Measurements from ENCODE around the gene VSTM2L. TPM values are rescaled to one million over a fixed set of nuclear protein-coding genes. Genes with fewer than 3 reads are reported as not detected.

The VSTM2L gene
- total RNA-seq, 3 donors from 2014 or later: 0.11 to 0.33 (median 0.13) TPM

DNA sequence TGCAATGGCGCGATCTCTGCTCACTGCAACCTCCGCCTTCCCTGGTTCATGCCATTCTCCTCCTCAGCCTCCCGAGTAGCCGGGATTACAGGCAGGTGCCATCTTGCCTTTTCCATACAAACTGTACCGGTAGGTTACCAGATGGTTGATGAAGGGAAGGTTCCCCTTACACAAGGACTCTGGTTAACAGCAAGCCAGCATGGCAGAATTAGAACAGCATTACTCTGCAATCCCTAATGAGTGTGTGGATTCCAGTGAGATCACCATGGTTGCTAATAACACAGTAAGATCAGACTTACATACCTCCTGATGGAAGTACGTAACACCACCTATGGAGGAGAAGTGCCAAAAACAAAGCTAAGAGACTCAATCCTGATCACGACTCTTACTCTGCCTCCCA lies 78.6 kb downstream of the VSTM2L start:
- no peaks in the 10 kb centered on the region for H3K27me3 Mint-ChIP-seq (ENCODE audit: low read depth)
- peaks cover 13% of the 10 kb centered on the region for H3K4me1 Mint-ChIP-seq (ENCODE audit: low read depth)
- H3K9me3 Mint-ChIP-seq: no peaks in the 10 kb centered on the region
- DNase-seq (no peak), ATAC-seq (no peak)
- H3K36me3 Mint-ChIP-seq (ENCODE audit: insufficient read depth): peaks cover 28% of the 10 kb centered on the region
- no peak overlapping the region for H3K4me3 Mint-ChIP-seq

DNA sequence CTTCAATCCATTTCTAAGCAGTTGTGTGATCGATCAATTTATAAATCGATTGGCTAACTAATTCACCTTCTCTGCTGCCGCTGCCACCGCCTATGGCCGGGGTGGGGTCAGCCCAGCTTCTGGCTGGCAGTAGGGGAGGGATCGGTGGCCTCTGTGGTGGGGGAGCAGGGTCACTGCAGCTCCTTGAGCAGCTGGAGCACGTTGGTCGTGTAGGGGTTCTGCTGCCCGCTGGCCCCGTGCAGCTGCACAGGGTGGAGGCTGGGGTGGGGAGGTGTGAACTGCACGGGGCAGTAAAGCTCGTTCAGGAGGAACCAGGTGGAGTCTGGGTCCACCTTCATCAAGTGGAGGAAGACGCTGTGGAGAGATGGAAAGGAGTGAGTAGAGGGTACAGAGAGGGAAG lies 80.4 kb downstream of the VSTM2L start:
- H3K27me3 Mint-ChIP-seq (ENCODE audit: low read depth): no peaks in the 10 kb centered on the region
- H3K4me1 Mint-ChIP-seq (ENCODE audit: low read depth): peaks cover 1% of the 10 kb centered on the region
- DNase-seq (no peak), ATAC-seq (no peak)
- H3K9me3 Mint-ChIP-seq: no peaks in the 10 kb centered on the region
- H3K4me3 Mint-ChIP-seq: no peak overlapping the region
- H3K36me3 Mint-ChIP-seq (ENCODE audit: insufficient read depth): peaks cover 35% of the 10 kb centered on the region

DNA sequence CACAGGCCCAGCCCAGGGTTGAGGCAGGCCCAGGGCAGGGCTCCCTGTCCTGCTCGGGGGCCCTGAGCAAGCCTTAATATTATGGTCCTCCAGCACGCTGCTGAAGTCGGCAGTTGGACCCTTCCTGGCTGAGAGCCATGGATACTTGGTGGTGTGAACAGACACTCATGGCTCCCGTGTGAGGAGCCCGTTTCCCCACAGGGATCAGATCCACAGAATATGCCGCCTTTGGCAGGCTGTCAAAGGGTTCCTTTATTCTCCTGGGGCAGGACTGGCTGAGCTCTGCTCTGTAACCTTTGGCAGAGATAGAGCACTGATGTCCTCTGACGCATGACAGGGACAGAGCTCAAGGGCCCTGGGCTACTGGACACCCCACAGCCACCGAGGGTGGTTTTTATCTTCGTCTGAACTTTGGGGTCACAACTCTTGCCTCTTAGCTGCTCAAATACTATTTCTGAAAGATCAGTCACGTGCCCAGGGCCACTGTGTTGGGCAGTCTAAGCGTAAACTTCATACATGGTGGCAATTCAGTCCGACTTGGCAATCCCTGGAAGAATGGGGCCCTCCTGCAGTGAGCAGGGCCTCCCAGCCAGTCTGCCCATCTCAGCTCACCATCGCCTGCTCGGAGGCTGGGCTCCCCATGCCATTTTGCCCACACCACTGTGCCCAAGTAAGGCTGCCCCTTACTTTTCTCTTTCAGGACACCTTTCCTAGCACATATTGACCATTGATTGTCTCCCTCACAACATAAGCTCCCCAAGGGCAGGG lies 81.3 kb downstream of the VSTM2L start:
- Mint-ChIP-seq H3K36me3 (ENCODE audit: insufficient read depth) (peaks cover 41% of the 10 kb centered on the region), H3K9me3 (no peaks in the 10 kb centered on the region), H3K4me1 (ENCODE audit: low read depth) (peaks cover 1% of the 10 kb centered on the region), H3K4me3 (no peak overlapping the region), H3K27me3 (ENCODE audit: low read depth) (no peaks in the 10 kb centered on the region)
- no peak for DNase-seq
- ATAC-seq: no peak

DNA sequence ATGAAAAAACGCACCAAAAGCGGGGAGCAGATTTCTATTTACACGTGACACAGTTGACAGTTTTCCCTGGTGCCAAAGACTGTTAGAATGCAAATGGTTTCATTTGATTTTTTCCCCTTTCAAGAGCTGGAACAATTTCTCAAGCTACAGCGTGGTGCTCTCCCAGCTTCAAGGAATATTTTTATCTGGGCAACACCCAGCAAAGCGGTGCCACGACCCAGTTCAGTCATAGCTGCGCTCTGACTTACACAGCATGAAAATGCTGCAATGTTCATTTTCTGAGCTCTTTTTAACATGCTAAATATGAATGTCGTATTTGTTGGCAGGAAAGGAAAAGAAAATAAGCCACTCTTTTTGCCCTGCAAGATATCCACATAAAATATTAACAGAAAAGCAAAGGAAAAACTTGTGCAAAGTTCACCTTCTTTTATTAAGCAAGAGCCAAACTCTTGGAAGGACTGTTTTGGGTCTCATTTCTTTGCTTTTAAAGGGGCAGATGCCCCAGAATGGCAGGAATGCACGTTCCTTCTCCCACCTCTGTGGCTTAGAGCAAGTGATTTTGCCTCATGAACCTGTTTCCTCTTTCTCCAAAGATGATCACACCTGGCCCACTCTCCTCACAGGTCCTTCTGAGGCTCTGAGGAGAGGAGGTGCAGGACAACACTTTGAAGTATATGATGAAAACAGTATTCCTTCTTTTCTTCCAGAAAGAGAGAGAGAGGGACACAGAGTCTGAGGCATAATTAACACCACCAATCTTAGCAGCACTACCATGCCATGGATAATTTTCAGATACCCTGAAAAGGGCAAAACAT lies 83.3 kb downstream of the VSTM2L start:
- ATAC-seq (no peak), DNase-seq (no peak)
- peaks cover 17% of the 10 kb centered on the region for H3K4me1 Mint-ChIP-seq (ENCODE audit: low read depth)
- H3K27me3 Mint-ChIP-seq (ENCODE audit: low read depth): no peaks in the 10 kb centered on the region
- H3K36me3 Mint-ChIP-seq (ENCODE audit: insufficient read depth): peaks cover 41% of the 10 kb centered on the region
- no peak overlapping the region for H3K4me3 Mint-ChIP-seq
- no peaks in the 10 kb centered on the region for H3K9me3 Mint-ChIP-seq

DNA sequence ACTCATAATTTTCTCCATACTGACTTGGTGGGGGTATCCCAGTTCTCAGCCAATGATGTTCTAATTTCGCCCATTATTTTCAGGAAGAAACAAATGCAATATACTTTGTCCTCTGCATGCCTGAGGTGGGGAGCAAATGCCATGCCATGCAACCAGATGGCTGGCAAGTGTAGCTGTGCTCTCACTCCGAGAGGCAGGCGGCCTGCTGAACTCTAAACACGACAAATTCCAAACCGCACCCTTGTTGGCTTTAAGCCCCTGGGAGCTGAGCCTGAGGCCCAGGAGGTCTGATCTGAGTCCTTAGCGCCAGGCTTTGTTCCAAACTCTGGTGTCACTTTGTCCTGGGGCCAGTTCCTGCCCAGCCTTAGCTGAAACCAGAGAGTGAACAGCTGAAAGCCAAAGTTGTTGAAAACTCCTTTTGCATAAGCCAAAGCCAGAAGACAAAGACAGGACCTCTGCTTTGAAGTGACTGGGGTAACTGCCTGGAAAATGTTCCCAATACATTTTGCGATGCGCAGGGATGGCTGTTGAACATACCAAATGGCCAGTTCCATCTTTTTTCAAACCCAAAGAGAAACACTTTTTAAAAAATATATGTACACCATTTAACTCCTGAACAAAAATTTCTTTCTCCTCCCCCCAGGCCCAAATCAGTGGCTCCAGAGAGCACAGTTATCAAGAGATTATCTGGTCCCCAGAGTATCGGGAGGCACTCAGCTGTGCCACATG lies 84.1 kb downstream of the VSTM2L start:
- peaks cover 22% of the 10 kb centered on the region for H3K4me1 Mint-ChIP-seq (ENCODE audit: low read depth)
- no peaks in the 10 kb centered on the region for H3K9me3 Mint-ChIP-seq
- no peaks in the 10 kb centered on the region for H3K27me3 Mint-ChIP-seq (ENCODE audit: low read depth)
- H3K4me3 Mint-ChIP-seq: no peak overlapping the region
- DNase-seq (no peak), ATAC-seq (no peak)
- H3K36me3 Mint-ChIP-seq (ENCODE audit: insufficient read depth): peaks cover 40% of the 10 kb centered on the region

DNA sequence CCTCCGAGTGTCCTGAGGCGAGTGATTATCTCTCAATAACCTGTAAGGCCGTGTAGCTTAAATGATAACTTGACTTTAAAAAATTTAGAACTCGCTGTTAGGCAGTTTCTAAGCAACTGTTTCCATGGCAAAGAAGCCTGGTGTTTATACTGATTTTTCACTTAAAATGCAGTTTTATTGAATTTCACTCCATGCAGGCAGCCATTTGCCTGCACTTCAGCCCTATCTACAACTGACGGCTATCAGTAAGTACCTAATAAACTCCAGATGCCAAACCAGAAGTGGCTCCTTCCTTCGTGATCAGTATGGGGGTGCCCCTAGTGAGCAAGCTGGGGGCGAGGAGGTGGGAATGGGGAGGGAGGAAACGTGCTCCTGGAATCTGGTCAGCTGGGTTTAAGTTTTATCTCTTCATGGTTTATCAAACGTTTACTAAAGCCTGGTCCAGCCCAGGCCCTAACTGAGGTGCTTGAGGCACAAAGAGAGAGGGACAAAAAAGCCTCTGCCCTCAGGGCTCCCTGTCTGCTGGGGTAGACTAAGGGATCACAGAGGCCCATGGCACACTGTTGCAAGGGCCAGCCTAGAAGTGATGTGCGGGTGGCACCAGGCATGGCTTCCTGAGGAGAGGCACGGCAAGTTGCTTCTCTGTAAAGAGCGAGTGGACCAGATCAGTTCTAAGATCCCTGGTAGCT lies 84.8 kb downstream of the VSTM2L start:
- Mint-ChIP-seq H3K27me3 (ENCODE audit: low read depth) (no peaks in the 10 kb centered on the region), H3K36me3 (ENCODE audit: insufficient read depth) (peaks cover 36% of the 10 kb centered on the region), H3K4me3 (no peak overlapping the region), H3K4me1 (ENCODE audit: low read depth) (peaks cover 22% of the 10 kb centered on the region), H3K9me3 (no peaks in the 10 kb centered on the region)
- no peak for ATAC-seq
- no peak for DNase-seq

DNA sequence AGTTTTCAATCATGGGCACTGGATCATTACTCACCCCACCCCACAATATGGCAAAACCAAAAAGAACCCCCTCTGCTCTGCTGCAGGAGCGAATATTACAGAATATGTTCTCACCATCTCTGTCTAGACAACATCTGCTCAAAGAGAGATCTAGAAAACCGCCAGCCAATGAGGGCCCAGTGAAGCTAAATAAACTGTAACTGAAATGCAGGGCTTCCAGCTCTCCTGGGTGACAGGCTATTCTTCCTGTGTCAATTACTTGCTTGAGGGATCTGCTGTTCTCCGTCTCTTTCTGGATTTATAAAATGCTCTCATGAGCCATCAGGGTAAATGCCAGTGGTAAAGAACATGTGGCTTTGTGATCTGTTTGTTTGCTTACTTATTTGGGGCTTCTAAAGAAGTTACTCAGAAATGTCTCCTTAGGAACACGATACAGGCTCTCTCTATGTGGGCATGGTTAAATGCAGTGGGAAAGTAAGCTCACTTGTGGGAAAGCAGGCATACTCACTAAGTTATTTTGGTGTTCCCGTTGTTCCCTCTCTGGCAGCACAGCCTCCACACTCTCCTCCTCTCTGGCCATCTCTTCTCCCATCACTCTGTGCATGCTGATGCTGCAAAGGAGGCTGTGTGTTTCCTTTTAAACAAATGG lies 85.5 kb downstream of the VSTM2L start:
- Mint-ChIP-seq H3K27me3 (ENCODE audit: low read depth) (no peaks in the 10 kb centered on the region), H3K9me3 (no peaks in the 10 kb centered on the region), H3K36me3 (ENCODE audit: insufficient read depth) (peaks cover 32% of the 10 kb centered on the region), H3K4me1 (ENCODE audit: low read depth) (peaks cover 24% of the 10 kb centered on the region), H3K4me3 (no peak overlapping the region)
- no peak for ATAC-seq
- no peak for DNase-seq

DNA sequence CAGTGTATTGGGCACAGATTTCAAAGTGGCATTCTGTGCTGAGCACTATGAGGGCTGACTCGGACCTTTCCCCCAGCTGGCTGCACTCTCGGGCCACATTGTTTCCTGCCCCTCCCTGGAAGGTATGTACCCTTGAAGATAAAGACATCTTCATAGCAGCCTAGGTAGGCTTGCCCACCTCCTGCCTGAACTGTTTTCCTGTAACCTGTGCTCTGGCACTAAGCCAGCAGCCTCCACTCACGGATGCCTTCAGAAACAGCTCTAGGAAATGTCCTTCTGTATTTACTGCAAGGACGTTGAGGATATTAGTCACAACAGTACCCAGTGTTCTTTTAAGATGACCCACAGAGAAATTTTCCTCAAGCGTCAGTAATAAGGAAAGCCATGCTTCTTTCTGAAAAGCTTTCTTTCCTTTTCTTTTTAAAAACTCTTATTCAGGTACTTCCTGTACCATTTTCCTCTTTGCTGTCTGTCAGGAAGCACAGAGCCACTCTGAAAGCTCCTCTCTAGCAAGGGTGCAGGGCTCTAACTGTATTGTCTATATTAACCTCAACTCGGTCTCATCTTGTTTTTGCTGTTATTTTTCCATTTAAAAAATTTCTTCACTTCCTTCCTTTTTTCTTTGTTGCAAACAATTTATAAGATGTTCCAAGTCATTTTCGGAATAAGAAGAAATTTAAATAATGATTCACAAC lies 86.8 kb downstream of the VSTM2L start:
- H3K27me3 Mint-ChIP-seq (ENCODE audit: low read depth): no peaks in the 10 kb centered on the region
- ATAC-seq (no peak), DNase-seq (no peak)
- no peak overlapping the region for H3K4me3 Mint-ChIP-seq
- peaks cover 24% of the 10 kb centered on the region for H3K4me1 Mint-ChIP-seq (ENCODE audit: low read depth)
- peaks cover 32% of the 10 kb centered on the region for H3K36me3 Mint-ChIP-seq (ENCODE audit: insufficient read depth)
- H3K9me3 Mint-ChIP-seq: no peaks in the 10 kb centered on the region

DNA sequence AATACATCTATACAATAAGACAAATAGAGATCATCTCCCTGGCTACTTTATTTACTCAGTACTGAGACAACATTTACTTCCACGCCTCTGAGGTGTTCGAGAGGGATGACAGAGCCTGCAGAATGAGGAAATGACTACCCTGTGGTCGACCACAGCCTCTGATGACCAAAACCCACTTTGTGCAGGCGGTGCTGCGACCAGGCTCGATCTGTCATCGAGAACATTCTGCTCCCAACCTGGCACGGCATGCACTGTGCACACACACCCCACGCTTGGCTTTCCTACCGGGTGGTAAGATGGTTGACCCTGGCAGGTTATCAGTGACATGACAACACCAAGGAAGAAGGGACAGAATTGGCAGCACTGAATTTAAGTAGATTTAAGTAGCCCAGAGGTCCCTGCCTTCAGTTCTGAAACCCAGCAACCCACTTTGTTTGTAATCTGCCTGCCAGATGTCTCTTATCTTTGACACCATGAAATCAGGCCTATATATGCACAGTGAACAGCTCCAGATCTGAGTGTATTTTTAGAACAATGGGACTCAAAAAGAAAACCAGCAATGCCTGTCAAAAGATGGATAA lies 87.7 kb downstream of the VSTM2L start:
- H3K4me1 Mint-ChIP-seq (ENCODE audit: low read depth): peaks cover 24% of the 10 kb centered on the region
- peak; percentile 88 to 90 for ATAC-seq
- DNase-seq: no peak
- H3K9me3 Mint-ChIP-seq: no peaks in the 10 kb centered on the region
- H3K36me3 Mint-ChIP-seq (ENCODE audit: insufficient read depth): peaks cover 34% of the 10 kb centered on the region
- H3K4me3 Mint-ChIP-seq: no peak overlapping the region
- no peaks in the 10 kb centered on the region for H3K27me3 Mint-ChIP-seq (ENCODE audit: low read depth)

DNA sequence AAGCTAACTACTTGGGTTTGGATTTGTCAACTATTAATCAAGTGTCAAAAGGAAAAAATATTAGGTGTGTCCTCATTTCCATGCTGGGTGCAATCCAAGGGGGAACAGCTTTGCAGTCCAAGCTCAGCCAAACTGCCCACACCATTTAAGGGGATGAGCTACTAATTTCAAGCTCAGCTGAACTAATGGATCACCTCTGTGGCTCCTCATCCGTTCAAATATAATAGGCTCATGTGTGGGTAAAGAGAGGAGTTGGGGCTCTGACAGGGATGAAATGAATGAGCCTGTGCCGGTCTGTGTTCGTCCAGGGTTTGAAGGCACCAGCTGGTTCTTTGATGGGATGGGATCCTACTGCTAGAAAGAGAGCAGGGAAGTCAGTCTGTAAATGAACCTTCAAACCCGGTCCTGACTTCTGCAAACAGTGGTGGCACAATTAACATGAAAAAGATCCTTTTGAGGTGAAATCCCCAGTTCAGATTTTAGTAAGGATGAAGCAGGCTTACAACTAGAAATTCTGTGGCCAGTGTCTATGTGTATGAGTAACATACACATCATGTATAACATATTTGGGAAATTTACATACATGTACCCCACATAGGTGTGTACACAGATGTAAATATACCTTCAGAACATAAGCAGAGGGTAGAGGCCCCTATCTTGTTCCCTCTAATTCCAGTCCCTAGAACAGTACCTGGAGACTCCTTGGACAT lies 88.4 kb downstream of the VSTM2L start:
- Mint-ChIP-seq H3K27me3 (ENCODE audit: low read depth) (no peaks in the 10 kb centered on the region), H3K4me3 (no peak overlapping the region), H3K4me1 (ENCODE audit: low read depth) (peaks cover 24% of the 10 kb centered on the region), H3K9me3 (no peaks in the 10 kb centered on the region), H3K36me3 (ENCODE audit: insufficient read depth) (peaks cover 40% of the 10 kb centered on the region)
- DNase-seq: no peak
- ATAC-seq: peak in 1 of 2 donors; percentile 27

DNA sequence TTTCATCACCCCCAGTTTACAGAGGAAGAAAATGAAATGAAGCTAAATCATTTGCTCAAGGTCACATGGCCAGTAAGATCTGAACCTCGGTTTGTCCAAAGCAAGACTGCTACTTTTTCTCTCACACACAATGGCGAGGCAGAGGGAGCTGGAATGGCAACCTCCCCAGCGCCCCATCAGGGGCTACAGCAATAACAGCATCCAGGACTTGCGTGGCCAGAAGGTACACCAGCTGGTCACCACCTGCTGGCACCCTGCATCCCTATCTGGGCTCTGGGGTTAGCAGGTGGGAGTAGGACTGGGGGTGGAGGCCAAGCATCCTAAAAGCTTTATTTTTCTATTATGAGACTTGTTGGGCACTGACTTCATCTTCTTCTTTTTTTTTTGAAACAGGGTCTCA lies 89.0 kb downstream of the VSTM2L start:
- Mint-ChIP-seq H3K9me3 (no peaks in the 10 kb centered on the region), H3K36me3 (ENCODE audit: insufficient read depth) (peaks cover 39% of the 10 kb centered on the region), H3K4me3 (no peak overlapping the region), H3K27me3 (ENCODE audit: low read depth) (no peaks in the 10 kb centered on the region), H3K4me1 (ENCODE audit: low read depth) (peaks cover 24% of the 10 kb centered on the region)
- DNase-seq (no peak), ATAC-seq (no peak)

DNA sequence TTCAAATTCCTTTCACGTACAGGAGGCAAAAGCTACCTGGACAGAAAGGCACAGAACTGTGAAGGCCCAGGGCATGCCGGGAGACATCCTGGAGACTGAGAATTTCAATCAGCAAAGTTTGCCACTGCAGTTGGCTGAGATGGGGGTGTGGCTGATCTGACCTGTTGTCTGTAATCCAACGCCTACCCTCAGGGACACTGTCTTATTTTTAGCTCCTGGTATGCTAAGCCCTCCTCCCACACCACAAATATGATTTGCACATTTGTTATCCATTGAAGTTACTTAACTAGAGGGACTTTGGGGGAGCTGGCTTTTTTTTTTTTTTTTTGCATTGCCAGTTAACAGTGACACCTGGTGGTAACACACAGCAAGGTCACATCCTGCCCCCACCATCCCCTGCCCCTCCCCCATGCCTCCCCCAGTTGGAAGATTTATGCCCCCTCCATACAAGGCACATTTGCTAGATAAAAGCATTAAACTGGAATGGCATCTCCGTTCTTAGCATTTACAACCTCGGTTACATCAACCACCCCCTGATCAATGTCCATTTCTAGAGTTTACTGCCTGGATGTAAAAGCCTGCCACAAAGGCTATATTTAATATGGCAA lies 90.0 kb downstream of the VSTM2L start:
- Mint-ChIP-seq H3K36me3 (ENCODE audit: insufficient read depth) (peaks cover 38% of the 10 kb centered on the region), H3K27me3 (ENCODE audit: low read depth) (no peaks in the 10 kb centered on the region), H3K4me1 (ENCODE audit: low read depth) (peaks cover 24% of the 10 kb centered on the region), H3K4me3 (no peak overlapping the region), H3K9me3 (no peaks in the 10 kb centered on the region)
- DNase-seq (no peak), ATAC-seq (no peak)
